ENCODE results near the gene MKLN1.

MKLN1 gene

DNA sequence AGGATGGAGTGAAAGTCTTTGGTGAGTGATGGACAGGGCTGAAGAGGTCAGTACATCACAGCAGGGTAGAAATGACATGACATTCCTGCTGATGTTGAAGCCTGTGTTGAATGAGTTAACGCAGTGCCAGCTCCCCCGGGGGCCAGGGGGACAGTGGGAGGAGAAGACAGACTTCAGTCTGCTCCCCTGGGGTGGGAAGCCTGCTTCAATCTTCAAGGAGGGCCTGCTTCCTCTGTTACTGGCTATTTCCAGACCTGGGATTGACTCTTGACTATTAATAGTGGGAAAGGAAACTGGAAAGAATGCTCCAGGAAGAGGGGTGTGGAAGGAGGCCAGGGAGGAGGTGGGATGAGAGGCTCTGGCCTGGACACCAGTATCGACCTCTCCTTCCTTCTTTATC, 201.5 kb downstream of the MKLN1 start:
- no peak for TF ChIP-seq ZC3H10 (CRISPR knock-in tag; IDR thresholded peaks at IDR 0.05)
- no peak for TF ChIP-seq ZFP30 (CRISPR knock-in tag; IDR thresholded peaks at IDR 0.05)
- no peak for TF ChIP-seq ZNF565 (CRISPR knock-in tag; conservative IDR thresholded peaks at IDR 0.05; ENCODE audit: low read depth)
- TF ChIP-seq ZFP3 (CRISPR knock-in tag; IDR thresholded peaks at IDR 0.05): no peak
- TF ChIP-seq, protein P1, sequence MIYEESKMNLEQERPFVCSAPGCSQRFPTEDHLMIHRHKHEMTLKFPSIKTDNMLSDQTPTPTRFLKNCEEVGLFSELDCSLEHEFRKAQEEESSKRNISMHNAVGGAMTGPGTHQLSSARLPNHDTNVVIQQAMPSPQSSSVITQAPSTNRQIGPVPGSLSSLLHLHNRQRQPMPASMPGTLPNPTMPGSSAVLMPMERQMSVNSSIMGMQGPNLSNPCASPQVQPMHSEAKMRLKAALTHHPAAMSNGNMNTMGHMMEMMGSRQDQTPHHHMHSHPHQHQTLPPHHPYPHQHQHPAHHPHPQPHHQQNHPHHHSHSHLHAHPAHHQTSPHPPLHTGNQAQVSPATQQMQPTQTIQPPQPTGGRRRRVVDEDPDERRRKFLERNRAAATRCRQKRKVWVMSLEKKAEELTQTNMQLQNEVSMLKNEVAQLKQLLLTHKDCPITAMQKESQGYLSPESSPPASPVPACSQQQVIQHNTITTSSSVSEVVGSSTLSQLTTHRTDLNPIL (CRISPR knock-in tag; IDR thresholded peaks at IDR 0.05; ENCODE audit: low read depth): no peak
- no peak for TF ChIP-seq PATZ1 (CRISPR knock-in tag; IDR thresholded peaks at IDR 0.05; ENCODE audit: borderline replicate concordance)
- no peak for TF ChIP-seq RARB (CRISPR knock-in tag; IDR thresholded peaks at IDR 0.05)
- TF ChIP-seq ZNF70 (CRISPR knock-in tag; IDR thresholded peaks at IDR 0.05): no peak
- no peak for TF ChIP-seq TCF4 (CRISPR knock-in tag; IDR thresholded peaks at IDR 0.05; ENCODE audit: borderline replicate concordance)
- TF ChIP-seq GLIS3 (CRISPR knock-in tag; IDR thresholded peaks at IDR 0.05): no peak
- no peak for TF ChIP-seq TSHZ2 (CRISPR knock-in tag; IDR thresholded peaks at IDR 0.05)
- TF ChIP-seq SNAI2 (CRISPR knock-in tag; IDR thresholded peaks at IDR 0.05): no peak
- TF ChIP-seq CSDC2 (CRISPR knock-in tag; IDR thresholded peaks at IDR 0.05): no peak
- TF ChIP-seq, protein P2, sequence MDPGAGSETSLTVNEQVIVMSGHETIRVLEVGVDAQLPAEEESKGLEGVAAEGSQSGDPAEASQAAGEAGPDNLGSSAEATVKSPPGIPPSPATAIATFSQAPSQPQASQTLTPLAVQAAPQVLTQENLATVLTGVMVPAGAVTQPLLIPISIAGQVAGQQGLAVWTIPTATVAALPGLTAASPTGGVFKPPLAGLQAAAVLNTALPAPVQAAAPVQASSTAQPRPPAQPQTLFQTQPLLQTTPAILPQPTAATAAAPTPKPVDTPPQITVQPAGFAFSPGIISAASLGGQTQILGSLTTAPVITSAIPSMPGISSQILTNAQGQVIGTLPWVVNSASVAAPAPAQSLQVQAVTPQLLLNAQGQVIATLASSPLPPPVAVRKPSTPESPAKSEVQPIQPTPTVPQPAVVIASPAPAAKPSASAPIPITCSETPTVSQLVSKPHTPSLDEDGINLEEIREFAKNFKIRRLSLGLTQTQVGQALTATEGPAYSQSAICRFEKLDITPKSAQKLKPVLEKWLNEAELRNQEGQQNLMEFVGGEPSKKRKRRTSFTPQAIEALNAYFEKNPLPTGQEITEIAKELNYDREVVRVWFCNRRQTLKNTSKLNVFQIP (CRISPR knock-in tag; IDR thresholded peaks at IDR 0.05; ENCODE audit: borderline replicate concordance, low read depth): no peak
- no peak for TF ChIP-seq BACH2 (CRISPR knock-in tag; IDR thresholded peaks at IDR 0.05; ENCODE audit: borderline replicate concordance)
- TF ChIP-seq PPARA (CRISPR knock-in tag; IDR thresholded peaks at IDR 0.05; ENCODE audit: borderline replicate concordance): no peak
- TF ChIP-seq CSRNP3 (CRISPR knock-in tag; IDR thresholded peaks at IDR 0.05): no peak
- TF ChIP-seq ZNF8 (CRISPR knock-in tag; IDR thresholded peaks at IDR 0.05): no peak
- TF ChIP-seq TOX (CRISPR knock-in tag; IDR thresholded peaks at IDR 0.05; ENCODE audit: borderline replicate concordance): no peak
- ATAC-seq: no peak; the same call in 2 of the 3 replicates

- no peak; the same call in 2 of the 3 replicates for ATAC-seq
- TF ChIP-seq ESRRG (CRISPR knock-in tag; IDR thresholded peaks at IDR 0.05) (no peak), SNAI2 (CRISPR knock-in tag; IDR thresholded peaks at IDR 0.05) (no peak), OSR1 (CRISPR knock-in tag; IDR thresholded peaks at IDR 0.05) (no peak), ISL1 (CRISPR knock-in tag; IDR thresholded peaks at IDR 0.05) (no peak), ZFP3 (CRISPR knock-in tag; IDR thresholded peaks at IDR 0.05) (no peak), ARNTL (CRISPR knock-in tag; IDR thresholded peaks at IDR 0.05; ENCODE audit: borderline replicate concordance, low read depth) (no peak), ZNF70 (CRISPR knock-in tag; IDR thresholded peaks at IDR 0.05) (no peak), TCF4 (CRISPR knock-in tag; IDR thresholded peaks at IDR 0.05; ENCODE audit: borderline replicate concordance) (no peak), TOX (CRISPR knock-in tag; IDR thresholded peaks at IDR 0.05; ENCODE audit: borderline replicate concordance) (no peak), ZNF565 (CRISPR knock-in tag; conservative IDR thresholded peaks at IDR 0.05; ENCODE audit: low read depth) (no peak), ZNF8 (CRISPR knock-in tag; IDR thresholded peaks at IDR 0.05) (no peak), CSDC2 (CRISPR knock-in tag; IDR thresholded peaks at IDR 0.05) (no peak), BACH2 (CRISPR knock-in tag; IDR thresholded peaks at IDR 0.05; ENCODE audit: borderline replicate concordance) (no peak), PATZ1 (CRISPR knock-in tag; IDR thresholded peaks at IDR 0.05; ENCODE audit: borderline replicate concordance) (no peak), PPARA (CRISPR knock-in tag; IDR thresholded peaks at IDR 0.05; ENCODE audit: borderline replicate concordance) (no peak)
- TF ChIP-seq, protein P1 (CRISPR knock-in tag; IDR thresholded peaks at IDR 0.05; ENCODE audit: low read depth): no peak
- TF ChIP-seq, protein P2 (CRISPR knock-in tag; IDR thresholded peaks at IDR 0.05; ENCODE audit: borderline replicate concordance, low read depth): no peak
These were observed 201.9 kb downstream of the MKLN1 start for GRCh38 chr7:131529617-131530016.

All from SK-N-SH treated with all-trans-retinoic acid at 6 μM for 48 hours (cell line).